Activated CD4-positive, alpha-beta memory T cell treated with anti-CD3 and anti-CD28 coated beads, Interleukin-2, amount 10 ng/mL, durations not matched to agents 7 days and 5 days (primary cell): Measurements from ENCODE around the gene RUNDC1. TPM values are rescaled to one million over a fixed set of nuclear protein-coding genes. Genes with fewer than 3 reads are reported as not detected.
"Not testable (repeated sequence)": the region's sequence is repeated elsewhere in the genome, so short reads cannot be mapped to it uniquely, and the experiment has no call there.

Experiments used
- CTCF ChIA-PET: fragments of 350-600 bp; sonication (Branson Sonifier 250); formaldehyde crosslinking; loops from one replicate; lab custom pipeline; 2021; ENCODE audit warnings: antibody characterized with exemption, inconsistent platforms; lab: Charles Lee
- POLR2A ChIA-PET: fragments of 350-600 bp; sonication (Branson Sonifier 250); formaldehyde crosslinking; loops from one replicate; lab custom pipeline; 2021; ENCODE audit warnings: antibody characterized with exemption; lab: Charles Lee
- DNase-seq: peaks from one replicate; pipeline ENCODE4 v3.0.0-alpha.2; 2020
- H3K27ac Mint-ChIP-seq: one replicate; pipeline ENCODE4 v1.8.0; 2021; ENCODE audit warnings: mild to moderate bottlenecking, mixed read lengths
- H3K27me3 Mint-ChIP-seq: one replicate; pipeline ENCODE4 v1.8.0; 2021; ENCODE audit warnings: mixed read lengths
- H3K36me3 Mint-ChIP-seq: one replicate; pipeline ENCODE4 v1.8.0; 2021; ENCODE audit warnings: low read depth, mixed read lengths
- H3K4me1 Mint-ChIP-seq: one replicate; pipeline ENCODE4 v1.8.0; 2021; ENCODE audit warnings: mixed read lengths
- H3K4me3 Mint-ChIP-seq: one replicate; pipeline ENCODE4 v1.8.0; 2021; ENCODE audit warnings: mild to moderate bottlenecking, mixed read lengths
- H3K9me3 Mint-ChIP-seq: one replicate; pipeline ENCODE4 v1.8.0; 2021; ENCODE audit warnings: mixed read lengths
- total RNA-seq, 2 experiments: library from RNA; stranded (reverse); gene quantifications; one replicate each; pipeline ENCODE4 v1.2.3, GENCODE V29; 2021

The RUNDC1 gene
- total RNA-seq, 2 experiments from 2014 or later, result 17.1 to 17.3 TPM

GRCh38 chr17:42997390-42997983 is 17.1 kb downstream of the RUNDC1 start:
- POLR2A ChIA-PET, result interaction anchor here (0.6 to 3.4 kb wide), 40 partner anchors 10 to 1132 kb away, joined by 3 to 103 read pairs (median 8); partner anchors contain the start of genes AARSD1, BECN1, BRCA1 and DHX8
- Mint-ChIP-seq H3K27me3 (no peaks in the 10 kb centered on the region), H3K27ac (peak overlapping the region; percentile 96), H3K4me1 (peaks cover 35% of the 10 kb centered on the region), H3K36me3 (peaks cover 56% of the 10 kb centered on the region), H3K4me3 (peak overlapping the region; percentile 94), H3K9me3 (no peaks in the 10 kb centered on the region)
- CTCF ChIA-PET, result interaction anchor here (0.8 to 2.9 kb wide), 27 partner anchors 9 to 1073 kb away, joined by 3 to 24 read pairs (median 4); partner anchors contain the start of genes AARSD1, BECN1, COA3 and DHX8
- DNase-seq, result no peak

GRCh38 chr17:42997984-42998938 is 17.9 kb downstream of the RUNDC1 start, which contains the start of gene RPL27:
Gene RPL27 (plus strand): TSS chr17:42998419. CDS start chr17:42998751, 332 bp downstream.
- Mint-ChIP-seq H3K9me3 (no peaks in the 10 kb centered on the region), H3K27ac (peak within 1 kb of the TSS; percentile 96), H3K4me1 (peaks cover 35% of the 10 kb centered on the region), H3K4me3 (peak within 1 kb of the TSS; percentile 94), H3K36me3 (peaks cover 58% of the 10 kb centered on the region), H3K27me3 (no peaks in the 10 kb centered on the region)
- CTCF ChIA-PET, result interaction anchor here (0.7 to 2.9 kb wide), 30 partner anchors 8 to 1072 kb away, joined by 3 to 24 read pairs (median 4); partner anchors contain the start of genes AARSD1, BECN1, COA3 and DHX8
- POLR2A ChIA-PET, result interaction anchor here (0.6 to 3.4 kb wide), 43 partner anchors 11 to 1133 kb away, joined by 3 to 103 read pairs (median 7); partner anchors contain the start of genes AARSD1, BECN1, BRCA1 and DHX8
- peak; percentile 98 for DNase-seq

DNA sequence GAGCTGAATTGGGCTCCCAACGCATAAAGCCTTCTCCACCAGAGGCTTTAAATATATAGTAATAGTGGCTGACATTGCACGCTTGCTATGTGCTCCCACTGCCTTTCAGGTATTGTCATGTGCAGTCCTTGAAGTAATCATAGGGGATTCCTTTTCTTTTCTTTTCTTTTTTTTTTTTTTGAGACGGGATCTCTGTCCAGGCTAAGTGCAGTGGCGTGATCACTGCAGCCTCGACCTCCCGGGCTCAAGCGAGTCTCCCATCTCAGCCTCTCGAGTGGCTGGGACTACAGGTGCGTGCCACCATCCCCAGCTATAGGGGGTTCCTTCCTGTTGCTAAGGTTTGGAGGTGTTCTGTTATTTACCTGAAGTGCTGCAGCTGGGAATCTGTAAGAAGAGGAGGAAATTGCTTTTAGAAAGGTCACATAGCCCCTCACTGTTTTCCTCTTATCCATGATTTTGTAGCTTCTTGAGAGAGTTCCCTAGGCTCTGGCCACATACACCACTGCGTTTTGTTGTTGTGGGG is 18.7 kb downstream of the RUNDC1 start:
- no peaks in the 10 kb centered on the region for H3K27me3 Mint-ChIP-seq
- H3K27ac Mint-ChIP-seq, result peak overlapping the region; percentile 96
- peaks cover 38% of the 10 kb centered on the region for H3K4me1 Mint-ChIP-seq
- no peak for DNase-seq
- peaks cover 59% of the 10 kb centered on the region for H3K36me3 Mint-ChIP-seq
- H3K9me3 Mint-ChIP-seq, result no peaks in the 10 kb centered on the region
- CTCF ChIA-PET, result interaction anchor here (1.0 to 2.9 kb wide), 8 partner anchors 12 to 1071 kb away, joined by 3 to 22 read pairs (median 4); partner anchors contain the start of genes BECN1, G6PC3, PSMC3IP and RUNDC1
- H3K4me3 Mint-ChIP-seq, result peak overlapping the region; percentile 94
- POLR2A ChIA-PET, result interaction anchor here (0.9 to 3.4 kb wide), 28 partner anchors 11 to 485 kb away, joined by 3 to 103 read pairs (median 14); partner anchors contain the start of genes AARSD1, BECN1, BRCA1 and DHX8

- H3K9me3 Mint-ChIP-seq, H3K4me3 Mint-ChIP-seq, DNase-seq, POLR2A ChIA-PET, H3K27me3 Mint-ChIP-seq, CTCF ChIA-PET, H3K27ac Mint-ChIP-seq: not testable (repeated sequence)
- H3K4me1 Mint-ChIP-seq, result peaks cover 38% of the 10 kb centered on the region
- peaks cover 54% of the 10 kb centered on the region for H3K36me3 Mint-ChIP-seq
These were observed 20.5 kb downstream of the RUNDC1 start for GRCh38 chr17:43000894-43001293.

- H3K36me3 Mint-ChIP-seq, result peaks cover 60% of the 10 kb centered on the region
- no peaks in the 10 kb centered on the region for H3K27me3 Mint-ChIP-seq
- H3K27ac Mint-ChIP-seq, result peak overlapping the region; percentile 52
- H3K4me1 Mint-ChIP-seq, result peaks cover 39% of the 10 kb centered on the region
- no peak for DNase-seq
- H3K4me3 Mint-ChIP-seq, result no peak overlapping the region
- CTCF ChIA-PET, result no interaction called here
- POLR2A ChIA-PET, result interaction anchor here (0.9 kb wide), 1 partner anchor 312 kb away, joined by 3 read pairs; no protein-coding TSS in a partner anchor
- H3K9me3 Mint-ChIP-seq, result no peaks in the 10 kb centered on the region
These were observed 23.3 kb downstream of the RUNDC1 start for GRCh38 chr17:43003542-43004172.

DNA sequence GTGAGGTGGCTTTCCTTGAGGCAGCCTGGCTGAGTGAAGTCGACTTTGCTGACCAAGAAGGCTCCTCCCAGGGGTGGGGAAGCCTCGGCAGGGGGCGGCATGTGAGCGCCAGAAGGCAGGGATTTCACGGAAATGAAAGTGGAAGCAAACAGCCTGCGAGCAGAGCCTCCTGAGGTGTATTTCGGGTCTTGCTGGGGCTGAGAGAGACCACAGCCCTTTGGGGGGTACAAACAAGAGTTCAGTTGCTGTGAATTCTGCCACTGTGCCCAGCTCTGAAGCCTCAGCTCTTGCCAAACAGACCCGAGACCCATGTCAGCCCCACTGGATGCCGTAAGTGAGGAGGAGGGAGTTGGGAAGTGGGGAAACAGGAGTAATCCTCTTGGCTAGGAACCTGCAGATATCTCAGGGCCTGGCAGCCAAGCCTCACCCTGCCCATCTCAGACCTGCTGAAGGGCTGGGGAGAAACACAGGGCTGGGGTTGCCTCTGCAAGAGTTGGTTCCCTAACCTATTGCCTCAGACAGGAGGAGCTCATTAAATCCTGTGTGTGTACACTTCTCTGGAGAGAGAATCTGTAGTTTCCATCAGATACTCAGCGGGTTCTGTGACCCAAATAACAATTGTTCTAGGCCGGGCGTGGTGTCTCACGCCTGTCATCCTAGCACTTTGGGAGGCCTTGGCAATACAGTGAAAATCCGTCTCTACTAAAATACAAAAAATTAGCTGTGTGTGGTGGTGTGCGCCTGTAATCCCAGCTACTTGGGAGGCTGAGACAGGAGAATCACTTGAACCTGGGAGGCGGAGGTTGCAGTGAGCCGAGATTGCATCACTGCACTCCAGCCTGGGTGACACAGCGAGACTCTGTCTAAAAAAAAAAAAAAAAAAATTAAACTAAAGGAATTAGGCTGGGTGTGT is 26.5 kb downstream of the RUNDC1 start, which contains the start of gene IFI35:
Gene IFI35, plus strand, starts transcription at position 146 of the 913 bp plus-strand sequence. Its CDS starts 164 bp downstream, at position 310.
- Mint-ChIP-seq H3K9me3 (no peaks in the 10 kb centered on the region), H3K27ac (peak within 1 kb of the TSS; percentile 100), H3K4me1 (peaks cover 34% of the 10 kb centered on the region), H3K36me3 (peaks cover 49% of the 10 kb centered on the region), H3K27me3 (no peaks in the 10 kb centered on the region), H3K4me3 (peak within 1 kb of the TSS; percentile 100)
- ChIA-PET CTCF (interaction anchor here (0.5 to 2.1 kb wide), 7 partner anchors 9 to 308 kb away, joined by 3 to 24 read pairs (median 3); partner anchors contain the start of genes BECN1 and RPL27), POLR2A (interaction anchor here (0.6 to 8.1 kb wide), 16 partner anchors 9 to 354 kb away, joined by 3 to 103 read pairs (median 4); partner anchors contain the start of gene RPL27)
- peak; percentile 92 for DNase-seq

DNA sequence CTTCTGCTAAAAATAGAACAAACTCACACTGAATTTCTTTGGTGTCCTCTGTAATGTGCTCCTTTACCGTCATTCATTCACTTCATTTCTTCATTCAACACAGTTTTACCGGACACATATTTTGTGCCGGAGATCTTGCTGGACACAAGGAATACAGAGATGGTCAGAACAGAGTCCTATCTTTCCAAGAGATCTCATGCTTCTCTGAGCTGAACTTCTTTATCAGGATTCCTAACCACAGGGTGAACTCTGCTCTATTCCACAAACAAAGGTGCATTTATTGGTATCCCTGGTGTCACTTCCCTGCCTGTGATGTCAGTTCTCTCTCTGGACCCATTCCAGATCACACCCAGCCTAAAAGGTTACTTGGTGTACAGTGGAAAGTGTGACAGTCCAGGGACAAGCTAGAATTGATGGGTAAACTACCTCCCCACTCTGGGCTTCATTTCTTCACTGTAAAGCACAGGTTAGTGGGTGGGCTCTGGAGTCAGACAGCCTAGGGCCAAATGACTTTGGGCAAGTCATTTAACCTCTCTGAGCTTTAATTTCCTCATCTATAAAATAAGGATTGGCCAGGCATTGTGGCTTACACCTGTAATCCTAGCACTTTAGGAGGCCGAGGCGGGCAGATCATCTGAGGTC is 30.4 kb downstream of the RUNDC1 start:
- Mint-ChIP-seq H3K27ac (peak overlapping the region; percentile 6), H3K4me3 (no peak overlapping the region), H3K36me3 (peaks cover 57% of the 10 kb centered on the region), H3K27me3 (no peaks in the 10 kb centered on the region), H3K4me1 (peaks cover 30% of the 10 kb centered on the region), H3K9me3 (no peaks in the 10 kb centered on the region)
- ChIA-PET POLR2A (interaction anchor here (2.0 to 8.1 kb wide), 2 partner anchors 13 to 304 kb away, joined by 6 to 103 read pairs; partner anchors contain the start of gene RPL27), CTCF (interaction anchor here (0.9 to 1.0 kb wide), 2 partner anchors 13 to 113 kb away, joined by 3 read pairs; partner anchors contain the start of gene RPL27)
- no peak for DNase-seq

- ChIA-PET POLR2A (interaction anchor here (2.0 to 8.1 kb wide), 2 partner anchors 14 to 303 kb away, joined by 6 to 103 read pairs; partner anchors contain the start of gene RPL27), CTCF (interaction anchor here (0.9 kb wide), 1 partner anchor 112 kb away, joined by 3 read pairs; no protein-coding TSS in a partner anchor)
- peaks cover 25% of the 10 kb centered on the region for H3K4me1 Mint-ChIP-seq
These were observed 31.5 kb downstream of the RUNDC1 start for GRCh38 chr17:43011728-43012472.

DNA sequence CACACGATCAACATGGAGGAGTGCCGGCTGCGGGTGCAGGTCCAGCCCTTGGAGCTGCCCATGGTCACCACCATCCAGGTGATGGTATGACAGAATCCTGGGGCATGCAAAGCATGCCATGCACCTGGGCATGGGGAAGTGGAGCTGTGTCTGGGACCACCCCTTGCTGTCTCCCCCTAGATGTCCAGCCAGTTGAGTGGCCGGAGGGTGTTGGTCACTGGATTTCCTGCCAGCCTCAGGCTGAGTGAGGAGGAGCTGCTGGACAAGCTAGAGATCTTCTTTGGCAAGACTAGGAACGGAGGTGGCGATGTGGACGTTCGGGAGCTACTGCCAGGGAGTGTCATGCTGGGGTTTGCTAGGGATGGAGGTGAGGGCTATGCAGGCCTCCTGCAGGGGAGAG is 32.9 kb downstream of the RUNDC1 start:
- DNase-seq, result no peak
- Mint-ChIP-seq H3K4me3 (no peak overlapping the region), H3K27me3 (no peaks in the 10 kb centered on the region), H3K27ac (no peak overlapping the region), H3K4me1 (peaks cover 29% of the 10 kb centered on the region), H3K36me3 (peaks cover 51% of the 10 kb centered on the region), H3K9me3 (no peaks in the 10 kb centered on the region)
- ChIA-PET POLR2A (interaction anchor here (8.1 kb wide), 1 partner anchor 15 kb away, joined by 103 read pairs; the partner anchor contains the start of gene RPL27), CTCF (no interaction called here)

More at GRCh38 chr17:43011728-43012472, 31.5 kb downstream of the RUNDC1 start:
- no peak for DNase-seq
- Mint-ChIP-seq H3K27ac (no peak overlapping the region), H3K36me3 (peaks cover 53% of the 10 kb centered on the region), H3K27me3 (no peaks in the 10 kb centered on the region), H3K4me3 (no peak overlapping the region), H3K9me3 (no peaks in the 10 kb centered on the region)
